GM12864 (cell line): ENCODE results near the gene GRM8.

ENCODE experiments used
- DNase-seq: peaks from one replicate; pipeline ENCODE4 v3.0.0-alpha.2; 2011; ENCODE audit warnings: low read depth
- H3K4me3 ChIP-seq: 2 replicates; pipeline ENCODE4 v1.5.1; 2011; ENCODE audit warnings: mild to moderate bottlenecking, low read depth, low read length, control low read depth
- CTCF ChIP-seq: IDR thresholded peaks from 2 replicates; pipeline ENCODE4 v1.5.1; 2011; ENCODE audit warnings: low read depth, mild to moderate bottlenecking, moderate library complexity, low read length, control low read depth, inconsistent platforms; ENCODE audit errors: missing control alignments

GRM8 gene

DNA sequence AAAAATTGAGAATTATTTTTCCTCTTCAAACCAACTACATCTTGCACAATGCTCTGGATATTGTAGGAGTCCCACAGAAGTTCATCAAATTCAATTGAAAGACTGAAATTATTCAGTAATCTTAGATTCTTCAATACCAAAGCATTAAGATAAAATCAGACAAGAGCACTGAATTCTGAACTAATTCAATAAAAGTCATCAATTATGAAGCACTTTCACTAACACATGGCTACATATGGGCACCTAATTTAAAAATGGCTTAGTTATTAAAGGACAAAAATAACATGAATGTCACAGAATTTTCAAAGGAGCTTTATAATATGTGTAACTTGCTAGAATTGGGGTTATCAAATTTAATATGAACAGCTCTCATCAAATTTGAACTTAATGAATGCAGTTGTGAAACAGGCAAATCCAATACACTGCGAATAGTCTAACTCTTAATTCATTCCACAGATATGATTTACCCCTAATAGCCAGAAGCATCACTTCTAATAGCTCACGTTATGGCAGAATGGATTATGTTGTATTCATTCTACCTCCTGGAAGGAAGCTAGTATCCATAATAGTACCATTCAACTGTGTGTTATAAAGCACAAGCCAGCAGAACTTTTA lies 116.8 kb downstream of the GRM8 start:
- H3K4me3 ChIP-seq, result no peak overlapping the region
- TF ChIP-seq CTCF, result no peak
- no peak for DNase-seq

GRCh38 chr7:127123220-127123619 lies 129.5 kb downstream of the GRM8 start:
- no peak for TF ChIP-seq CTCF
- no peak overlapping the region for H3K4me3 ChIP-seq
- DNase-seq, result no peak

- DNase-seq, result no peak
- no peak overlapping the region for H3K4me3 ChIP-seq
- TF ChIP-seq CTCF, result no peak
Measured at GRCh38 chr7:127119517-127119916, 133.2 kb downstream of the GRM8 start.

DNA sequence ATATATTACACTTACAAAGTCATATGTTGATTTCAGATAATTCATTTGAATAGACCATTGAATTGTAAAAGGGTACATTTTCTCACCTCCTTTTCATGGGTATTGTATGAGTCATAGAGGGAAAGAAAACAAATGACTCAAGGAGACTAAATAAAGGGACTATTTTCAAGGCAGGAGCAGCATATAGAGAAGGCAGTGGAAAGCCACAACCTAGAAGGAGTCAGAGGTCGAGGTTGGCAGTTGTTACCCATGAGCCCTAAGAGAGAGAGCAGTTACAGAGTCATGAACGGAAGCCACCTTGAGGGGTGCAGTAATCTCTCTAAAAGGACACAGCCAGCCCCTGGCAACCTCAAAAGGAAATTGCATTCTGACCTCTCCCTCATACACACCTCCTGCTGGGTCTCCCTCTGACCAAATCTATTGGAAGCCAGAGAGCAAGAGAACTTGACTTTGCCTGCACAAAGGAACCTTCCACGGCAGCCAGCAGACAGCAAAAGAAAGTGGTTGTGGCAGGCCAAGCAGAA lies 137.9 kb downstream of the GRM8 start:
- no peak for TF ChIP-seq CTCF
- no peak overlapping the region for H3K4me3 ChIP-seq
- DNase-seq, result no peak

DNA sequence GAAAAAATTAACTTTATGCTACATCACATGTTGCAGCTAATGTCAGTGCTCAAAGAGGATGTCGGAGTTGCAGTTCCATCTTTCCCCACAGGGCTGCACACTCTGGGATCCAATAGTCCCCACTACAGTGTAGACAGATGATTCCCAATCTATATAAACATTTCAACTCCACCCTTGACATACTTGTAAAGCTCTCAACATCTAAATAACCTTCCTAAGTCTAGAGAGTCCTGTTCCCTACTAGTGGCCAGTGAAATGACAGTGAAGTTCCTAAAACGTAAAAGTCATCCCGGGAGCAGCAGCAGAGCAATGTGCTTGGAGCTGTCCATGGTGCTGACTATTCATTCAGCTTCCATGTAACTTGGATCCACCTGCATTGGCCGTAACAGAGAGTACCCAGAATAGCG lies 145.1 kb downstream of the GRM8 start:
- DNase-seq, result peak; percentile 31
- no peak overlapping the region for H3K4me3 ChIP-seq
- peak; percentile 76 for TF ChIP-seq CTCF

DNA sequence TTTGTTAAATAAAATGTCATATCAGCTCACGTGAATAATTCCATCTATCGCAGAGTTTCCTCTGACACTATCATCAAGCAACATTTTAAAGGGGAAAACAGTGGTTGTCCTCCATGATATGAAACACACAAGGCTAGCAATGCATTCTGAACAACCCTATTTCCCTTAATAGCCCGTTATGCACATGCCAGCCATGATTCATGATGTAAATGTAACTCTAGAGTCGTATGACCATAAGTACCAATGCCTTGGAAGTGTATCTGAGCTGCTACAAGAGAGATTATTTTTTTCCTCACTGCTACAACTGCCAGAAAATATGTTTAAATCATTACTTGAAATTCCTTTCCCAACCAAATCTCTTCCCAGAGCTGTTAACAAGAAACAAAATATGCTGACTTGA lies 159.4 kb downstream of the GRM8 start:
- DNase-seq, result no peak
- no peak for TF ChIP-seq CTCF

DNA sequence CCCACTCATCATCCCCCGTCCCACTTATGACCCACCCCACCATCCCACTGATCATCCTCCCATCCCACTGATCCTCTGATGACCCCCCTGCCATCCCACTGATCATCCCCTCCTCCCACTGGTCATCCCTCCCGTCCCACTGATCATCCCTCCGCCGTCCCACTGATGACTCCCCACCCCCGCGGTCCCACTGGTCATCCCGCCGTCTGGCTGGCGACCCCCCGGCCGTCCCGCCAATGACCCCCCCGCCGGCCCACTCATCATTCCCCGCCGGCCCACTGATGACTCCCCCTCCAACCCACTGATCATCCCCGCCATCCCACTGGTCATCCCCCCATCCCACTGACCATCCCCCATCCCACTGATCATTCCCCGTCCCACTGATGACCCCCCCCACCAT lies 161.1 kb downstream of the GRM8 start:
- no peak overlapping the region for H3K4me3 ChIP-seq
- TF ChIP-seq CTCF, result no peak
- DNase-seq, result no peak

More for the DNA sequence above, 159.4 kb downstream of the GRM8 start:
- no peak overlapping the region for H3K4me3 ChIP-seq
